ENCODE measurements around the gene CFAP70.

The CFAP70 gene

DNA sequence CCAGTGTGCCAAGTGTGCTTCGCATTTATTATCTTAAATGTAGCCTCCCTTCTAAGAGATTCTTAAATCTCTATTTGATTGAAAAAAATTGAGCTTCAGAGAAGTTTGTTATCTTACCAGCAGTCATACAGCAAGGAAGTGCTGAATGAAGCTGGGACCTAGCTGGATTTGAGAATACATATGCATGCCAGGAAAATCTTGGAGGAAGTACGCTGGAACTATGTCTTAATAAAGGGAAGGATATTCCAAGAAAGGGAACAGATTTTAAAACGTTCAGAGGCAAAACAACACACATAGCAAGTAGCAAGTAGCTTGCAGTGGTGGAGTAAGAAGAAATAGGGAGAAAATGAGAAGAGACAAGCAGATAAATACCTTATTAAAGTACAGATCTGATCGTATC lies 1.5 kb downstream of the CFAP70 start:
- DNase-seq (ENCODE audit: extremely low spot score): no peak
- TF ChIP-seq, protein P1, sequence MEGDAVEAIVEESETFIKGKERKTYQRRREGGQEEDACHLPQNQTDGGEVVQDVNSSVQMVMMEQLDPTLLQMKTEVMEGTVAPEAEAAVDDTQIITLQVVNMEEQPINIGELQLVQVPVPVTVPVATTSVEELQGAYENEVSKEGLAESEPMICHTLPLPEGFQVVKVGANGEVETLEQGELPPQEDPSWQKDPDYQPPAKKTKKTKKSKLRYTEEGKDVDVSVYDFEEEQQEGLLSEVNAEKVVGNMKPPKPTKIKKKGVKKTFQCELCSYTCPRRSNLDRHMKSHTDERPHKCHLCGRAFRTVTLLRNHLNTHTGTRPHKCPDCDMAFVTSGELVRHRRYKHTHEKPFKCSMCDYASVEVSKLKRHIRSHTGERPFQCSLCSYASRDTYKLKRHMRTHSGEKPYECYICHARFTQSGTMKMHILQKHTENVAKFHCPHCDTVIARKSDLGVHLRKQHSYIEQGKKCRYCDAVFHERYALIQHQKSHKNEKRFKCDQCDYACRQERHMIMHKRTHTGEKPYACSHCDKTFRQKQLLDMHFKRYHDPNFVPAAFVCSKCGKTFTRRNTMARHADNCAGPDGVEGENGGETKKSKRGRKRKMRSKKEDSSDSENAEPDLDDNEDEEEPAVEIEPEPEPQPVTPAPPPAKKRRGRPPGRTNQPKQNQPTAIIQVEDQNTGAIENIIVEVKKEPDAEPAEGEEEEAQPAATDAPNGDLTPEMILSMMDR (IDR thresholded peaks at IDR 0.05; ENCODE audit: control extremely low read depth, extremely low read depth, low read depth, missing control alignments): no peak
- CTCF ChIA-PET: interaction anchor here (0.9 to 2.0 kb wide), 3 partner anchors 10 to 81 kb away, joined by 3 to 7 read pairs (median 3); no protein-coding TSS in a partner anchor
- POLR2A ChIA-PET: no interaction called here

DNA sequence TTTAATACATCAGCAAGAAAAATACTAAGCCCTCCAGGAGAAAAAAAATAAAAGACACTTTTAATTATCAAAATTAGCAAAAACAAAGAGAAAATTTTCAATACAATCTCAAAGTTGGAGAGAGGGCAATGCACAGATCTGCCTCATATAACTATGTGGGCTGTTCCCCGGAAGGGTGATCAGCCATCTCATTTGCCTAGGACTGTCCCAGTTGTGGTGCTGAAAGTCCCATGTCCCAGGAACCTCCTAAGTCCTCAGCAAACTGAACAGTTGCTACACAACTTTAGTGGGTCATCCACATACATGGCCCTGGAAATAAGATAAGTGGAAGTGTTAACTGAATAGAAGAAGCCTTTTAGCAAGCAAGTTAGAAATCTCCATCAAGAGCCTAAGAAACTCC lies 14.4 kb downstream of the CFAP70 start:
- POLR2A ChIA-PET: interaction anchor here (0.7 kb wide), 1 partner anchor 437 kb away, joined by 3 read pairs; no protein-coding TSS in a partner anchor
- TF ChIP-seq, protein P1 (IDR thresholded peaks at IDR 0.05; ENCODE audit: control extremely low read depth, extremely low read depth, low read depth, missing control alignments): no peak
- CTCF ChIA-PET: no interaction called here
- DNase-seq (ENCODE audit: extremely low spot score): peak; percentile 29

DNA sequence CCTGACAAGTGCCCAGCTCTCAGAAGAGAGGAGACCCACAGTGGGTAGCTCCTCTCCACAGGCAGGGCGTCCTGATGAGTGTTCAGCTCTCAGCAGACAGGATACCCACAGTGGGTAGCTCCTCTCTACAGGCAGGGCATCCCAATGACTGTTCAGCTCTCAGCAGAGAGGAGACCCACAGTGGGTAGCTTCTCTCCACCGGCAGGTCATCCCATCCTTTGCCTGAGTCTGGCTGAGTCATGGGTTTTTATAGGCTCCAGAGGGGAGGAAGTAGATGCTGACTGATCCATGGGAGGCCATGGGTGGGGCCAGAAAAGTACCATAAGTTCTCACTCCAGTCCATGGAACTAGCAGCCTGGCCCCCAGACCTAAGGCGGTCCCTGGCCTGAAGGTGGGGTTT lies 18.5 kb downstream of the CFAP70 start:
- TF ChIP-seq, protein P1 (IDR thresholded peaks at IDR 0.05; ENCODE audit: control extremely low read depth, extremely low read depth, low read depth, missing control alignments): no peak
- POLR2A ChIA-PET: no interaction called here
- CTCF ChIA-PET: interaction anchor here (1.2 kb wide), 1 partner anchor 21 kb away, joined by 4 read pairs; no protein-coding TSS in a partner anchor
- DNase-seq (ENCODE audit: extremely low spot score): no peak

DNA sequence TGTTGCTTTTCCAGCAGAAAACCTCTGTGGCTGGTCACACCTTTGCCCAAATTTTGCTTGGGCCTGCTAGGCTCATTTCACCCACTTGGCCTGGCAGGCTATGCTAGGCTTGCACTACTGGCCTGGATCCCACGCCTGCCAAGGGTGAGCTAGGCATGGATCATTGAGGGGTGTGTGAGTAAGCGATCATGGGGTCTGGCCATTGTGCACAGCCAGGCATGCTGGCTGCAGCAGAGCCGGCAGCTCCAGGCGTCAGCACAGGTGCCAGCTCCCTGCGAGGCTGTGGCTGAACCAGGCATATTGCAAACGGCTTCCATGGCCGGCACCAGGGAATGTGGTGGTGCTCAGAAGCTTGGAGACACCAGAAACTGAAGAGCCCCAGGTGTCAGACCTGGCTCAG lies 19.2 kb downstream of the CFAP70 start:
- POLR2A ChIA-PET: no interaction called here
- TF ChIP-seq, protein P1 (IDR thresholded peaks at IDR 0.05; ENCODE audit: control extremely low read depth, extremely low read depth, low read depth, missing control alignments): no peak
- DNase-seq (ENCODE audit: extremely low spot score): no peak
- CTCF ChIA-PET: interaction anchor here (0.8 to 1.2 kb wide), 2 partner anchors 20 to 27 kb away, joined by 3 to 4 read pairs; no protein-coding TSS in a partner anchor

DNA sequence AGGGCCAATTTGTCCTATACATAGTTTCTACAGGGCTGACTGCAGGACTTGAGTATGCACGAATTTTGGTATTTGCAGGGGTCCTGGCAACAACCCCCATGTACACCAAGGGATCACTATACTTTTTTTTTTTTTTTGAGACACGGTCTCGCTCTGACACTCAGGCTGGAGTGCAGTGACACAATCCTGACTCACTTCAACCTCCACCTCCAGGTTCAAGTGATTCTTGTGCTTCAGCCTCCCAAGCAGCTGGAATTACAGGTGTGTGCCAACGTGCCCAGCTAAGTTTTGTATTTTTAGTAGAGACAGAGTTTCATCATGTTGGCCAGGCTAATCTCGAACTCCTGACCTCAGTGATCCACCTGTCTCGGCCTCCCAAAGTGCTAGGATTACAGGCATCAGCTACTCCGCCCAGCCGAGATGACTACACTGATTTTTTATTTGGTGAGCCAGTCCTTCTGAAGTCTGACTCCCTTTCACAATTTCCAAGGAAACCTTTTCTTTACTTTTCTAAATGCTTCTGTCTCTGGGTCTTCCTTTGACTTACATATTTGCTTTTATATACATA lies 19.8 kb downstream of the CFAP70 start:
- DNase-seq (ENCODE audit: extremely low spot score): no peak
- CTCF ChIA-PET: interaction anchor here (0.8 kb wide), 1 partner anchor 26 kb away, joined by 3 read pairs; no protein-coding TSS in a partner anchor
- TF ChIP-seq, protein P1 (IDR thresholded peaks at IDR 0.05; ENCODE audit: control extremely low read depth, extremely low read depth, low read depth, missing control alignments): no peak
- POLR2A ChIA-PET: no interaction called here

DNA sequence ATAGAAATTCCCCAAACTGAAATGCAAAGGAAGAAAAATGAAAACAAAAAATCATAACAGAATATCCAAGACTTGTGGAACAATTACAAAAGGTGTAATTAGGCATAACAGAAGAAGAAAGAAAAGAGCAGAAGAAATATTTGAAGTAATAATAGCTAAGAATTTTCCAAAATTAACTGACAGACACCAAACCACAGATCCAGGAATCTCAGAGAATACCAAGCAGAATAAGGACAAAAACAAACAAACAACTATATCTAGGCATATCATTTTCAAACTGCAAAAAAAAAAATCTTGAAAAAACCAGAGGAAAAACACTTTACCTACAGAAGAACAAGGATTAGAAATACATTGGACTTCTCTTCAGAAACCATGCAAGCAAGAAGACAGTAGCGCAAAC lies 25.5 kb downstream of the CFAP70 start:
- POLR2A ChIA-PET: no interaction called here
- CTCF ChIA-PET: interaction anchor here (1.4 to 1.6 kb wide), 3 partner anchors 18 to 78 kb away, joined by 3 to 4 read pairs (median 3); no protein-coding TSS in a partner anchor
- TF ChIP-seq, protein P1 (IDR thresholded peaks at IDR 0.05; ENCODE audit: control extremely low read depth, extremely low read depth, low read depth, missing control alignments): no peak
- DNase-seq (ENCODE audit: extremely low spot score): no peak

Data from GM10248 (cell line).